ENCODE measurements around the gene OBP2B. TPM values are rescaled to one million over a fixed set of nuclear protein-coding genes. Genes with fewer than 3 reads are reported as not detected.

The OBP2B gene
- total RNA-seq, 1 experiment from 2014 or later: not detected

- no peaks in the 10 kb centered on the region for H3K9me3 ChIP-seq (ENCODE audit: low read length)
- no peak overlapping the region for H3K4me3 ChIP-seq (ENCODE audit: low read length)
- no peaks in the 10 kb centered on the region for H3K9me2 ChIP-seq (replicated peaks; ENCODE audit: insufficient read depth, low read length)
- no peak overlapping the region for H3K9ac ChIP-seq (ENCODE audit: low read length)
- H3K27me3 ChIP-seq (ENCODE audit: low read length): no peaks in the 10 kb centered on the region
- no peak overlapping the region for H3K27ac ChIP-seq (ENCODE audit: low read length)
- no peaks in the 10 kb centered on the region for H3K36me3 ChIP-seq (ENCODE audit: insufficient read depth, low read length)
- H3K79me2 ChIP-seq (ENCODE audit: low read length): no peaks in the 10 kb centered on the region
- H4K20me1 ChIP-seq (ENCODE audit: insufficient read depth, low read depth, low read length): no peaks in the 10 kb centered on the region
- peaks cover 42% of the 10 kb centered on the region for H3K4me1 ChIP-seq (ENCODE audit: low read length)
- H3K4me2 ChIP-seq (ENCODE audit: low read depth, low read length, poor library complexity, severe bottlenecking): no peak overlapping the region
- H2AFZ ChIP-seq (ENCODE audit: low read length): no peak overlapping the region
- no peak for DNase-seq
Measured at GRCh38 chr9:133169102-133169501, 39.9 kb downstream of the OBP2B start.

- no peaks in the 10 kb centered on the region for H3K36me3 ChIP-seq (ENCODE audit: insufficient read depth, low read length)
- no peaks in the 10 kb centered on the region for H3K27me3 ChIP-seq (ENCODE audit: low read length)
- H3K9ac ChIP-seq (ENCODE audit: low read length): no peak overlapping the region
- H3K9me2 ChIP-seq (replicated peaks; ENCODE audit: insufficient read depth, low read length): no peaks in the 10 kb centered on the region
- no peak overlapping the region for H3K4me3 ChIP-seq (ENCODE audit: low read length)
- H3K9me3 ChIP-seq (ENCODE audit: low read length): no peaks in the 10 kb centered on the region
- no peak overlapping the region for H3K4me2 ChIP-seq (ENCODE audit: low read depth, low read length, poor library complexity, severe bottlenecking)
- DNase-seq: no peak
- H4K20me1 ChIP-seq (ENCODE audit: insufficient read depth, low read depth, low read length): no peaks in the 10 kb centered on the region
- H2AFZ ChIP-seq (ENCODE audit: low read length): no peak overlapping the region
- H3K4me1 ChIP-seq (ENCODE audit: low read length): peaks cover 47% of the 10 kb centered on the region
- no peak overlapping the region for H3K27ac ChIP-seq (ENCODE audit: low read length)
- no peaks in the 10 kb centered on the region for H3K79me2 ChIP-seq (ENCODE audit: low read length)
Measured at GRCh38 chr9:133168432-133168831, 40.6 kb downstream of the OBP2B start.

- no peak overlapping the region for H3K4me2 ChIP-seq (ENCODE audit: low read depth, low read length, poor library complexity, severe bottlenecking)
- DNase-seq: no peak
- no peak overlapping the region for H3K9ac ChIP-seq (ENCODE audit: low read length)
- no peaks in the 10 kb centered on the region for H4K20me1 ChIP-seq (ENCODE audit: insufficient read depth, low read depth, low read length)
- H2AFZ ChIP-seq (ENCODE audit: low read length): no peak overlapping the region
- no peaks in the 10 kb centered on the region for H3K79me2 ChIP-seq (ENCODE audit: low read length)
- no peak overlapping the region for H3K4me3 ChIP-seq (ENCODE audit: low read length)
- no peaks in the 10 kb centered on the region for H3K36me3 ChIP-seq (ENCODE audit: insufficient read depth, low read length)
- H3K27ac ChIP-seq (ENCODE audit: low read length): no peak overlapping the region
- peaks cover 44% of the 10 kb centered on the region for H3K4me1 ChIP-seq (ENCODE audit: low read length)
- no peaks in the 10 kb centered on the region for H3K9me2 ChIP-seq (replicated peaks; ENCODE audit: insufficient read depth, low read length)
- no peaks in the 10 kb centered on the region for H3K9me3 ChIP-seq (ENCODE audit: low read length)
- no peaks in the 10 kb centered on the region for H3K27me3 ChIP-seq (ENCODE audit: low read length)
Measured at GRCh38 chr9:133167769-133168168, 41.3 kb downstream of the OBP2B start.

DNA sequence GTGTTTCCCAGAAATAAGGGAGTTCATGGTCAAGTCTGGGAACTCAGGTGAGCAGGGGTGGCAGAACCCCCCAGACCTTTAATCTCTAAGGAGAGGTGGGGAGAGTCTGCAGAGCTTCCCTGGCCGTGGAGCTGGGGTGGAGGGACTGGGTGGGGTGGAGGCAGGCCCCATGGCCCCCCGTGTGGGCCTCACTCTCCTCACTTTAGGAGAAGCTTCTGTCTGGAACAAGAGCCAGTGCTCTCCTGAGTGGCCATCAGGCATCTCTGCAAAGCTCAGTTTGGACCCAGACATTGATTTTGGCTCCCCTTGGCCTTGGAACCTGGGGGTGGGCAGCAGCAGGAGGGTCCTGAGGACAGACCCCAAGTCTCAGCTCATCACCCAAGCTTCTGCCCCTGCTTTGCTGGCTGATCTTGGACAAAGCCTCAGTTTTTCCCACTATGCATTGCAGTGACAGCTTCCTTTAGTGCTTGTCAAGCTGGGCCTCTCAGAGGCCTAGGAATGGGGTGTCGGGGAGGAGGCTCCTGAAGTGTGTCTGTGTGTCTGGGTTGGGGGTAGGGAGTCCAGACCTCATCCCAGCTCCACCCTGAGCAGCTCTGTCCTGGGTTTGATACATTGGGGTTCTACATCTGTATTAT lies 41.8 kb downstream of the OBP2B start:
- no peak for DNase-seq
- Histone ChIP-seq H3K4me1 (ENCODE audit: low read length) (peaks cover 39% of the 10 kb centered on the region), H3K9me2 (replicated peaks; ENCODE audit: insufficient read depth, low read length) (no peaks in the 10 kb centered on the region), H3K36me3 (ENCODE audit: insufficient read depth, low read length) (no peaks in the 10 kb centered on the region), H2AFZ (ENCODE audit: low read length) (no peak overlapping the region), H3K79me2 (ENCODE audit: low read length) (no peaks in the 10 kb centered on the region), H3K4me3 (ENCODE audit: low read length) (no peak overlapping the region), H4K20me1 (ENCODE audit: insufficient read depth, low read depth, low read length) (no peaks in the 10 kb centered on the region), H3K9me3 (ENCODE audit: low read length) (no peaks in the 10 kb centered on the region), H3K27ac (ENCODE audit: low read length) (no peak overlapping the region), H3K9ac (ENCODE audit: low read length) (no peak overlapping the region), H3K4me2 (ENCODE audit: low read depth, low read length, poor library complexity, severe bottlenecking) (no peak overlapping the region), H3K27me3 (ENCODE audit: low read length) (no peaks in the 10 kb centered on the region)

DNA sequence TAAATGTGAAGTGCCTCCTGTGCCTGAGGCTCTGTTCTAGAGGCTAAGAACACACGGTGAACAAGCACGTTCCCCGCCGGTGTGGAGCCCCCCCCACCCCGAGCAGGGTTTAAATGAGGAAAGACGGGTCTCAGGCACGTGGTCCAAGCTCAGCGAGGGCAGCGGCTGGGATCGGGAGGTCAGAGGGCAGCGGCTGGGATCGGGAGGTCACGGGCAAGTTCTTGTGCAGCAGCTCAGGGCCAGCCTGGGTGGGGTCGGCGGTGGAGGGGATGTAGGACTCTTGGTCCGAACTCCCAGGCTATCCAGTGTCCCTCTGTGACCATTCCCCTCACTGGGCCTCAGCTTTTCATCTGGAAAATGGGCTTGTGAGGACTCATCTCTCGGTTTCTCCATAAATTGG lies 42.7 kb downstream of the OBP2B start:
- H2AFZ ChIP-seq (ENCODE audit: low read length): no peak overlapping the region
- no peaks in the 10 kb centered on the region for H3K36me3 ChIP-seq (ENCODE audit: insufficient read depth, low read length)
- no peaks in the 10 kb centered on the region for H3K9me3 ChIP-seq (ENCODE audit: low read length)
- H3K9me2 ChIP-seq (replicated peaks; ENCODE audit: insufficient read depth, low read length): no peaks in the 10 kb centered on the region
- no peak overlapping the region for H3K4me3 ChIP-seq (ENCODE audit: low read length)
- no peaks in the 10 kb centered on the region for H3K27me3 ChIP-seq (ENCODE audit: low read length)
- no peaks in the 10 kb centered on the region for H4K20me1 ChIP-seq (ENCODE audit: insufficient read depth, low read depth, low read length)
- no peak overlapping the region for H3K4me2 ChIP-seq (ENCODE audit: low read depth, low read length, poor library complexity, severe bottlenecking)
- no peak overlapping the region for H3K27ac ChIP-seq (ENCODE audit: low read length)
- peaks cover 32% of the 10 kb centered on the region for H3K4me1 ChIP-seq (ENCODE audit: low read length)
- DNase-seq: no peak
- H3K9ac ChIP-seq (ENCODE audit: low read length): no peak overlapping the region
- H3K79me2 ChIP-seq (ENCODE audit: low read length): no peaks in the 10 kb centered on the region

GRCh38 chr9:133165452-133165730 lies 43.7 kb downstream of the OBP2B start:
- Histone ChIP-seq H3K4me1 (ENCODE audit: low read length) (peaks cover 27% of the 10 kb centered on the region), H3K27ac (ENCODE audit: low read length) (no peak overlapping the region), H3K9me2 (replicated peaks; ENCODE audit: insufficient read depth, low read length) (no peaks in the 10 kb centered on the region), H4K20me1 (ENCODE audit: insufficient read depth, low read depth, low read length) (no peaks in the 10 kb centered on the region), H3K9me3 (ENCODE audit: low read length) (no peaks in the 10 kb centered on the region), H3K79me2 (ENCODE audit: low read length) (no peaks in the 10 kb centered on the region), H3K36me3 (ENCODE audit: insufficient read depth, low read length) (no peaks in the 10 kb centered on the region), H3K4me2 (ENCODE audit: low read depth, low read length, poor library complexity, severe bottlenecking) (no peak overlapping the region), H3K4me3 (ENCODE audit: low read length) (no peak overlapping the region), H2AFZ (ENCODE audit: low read length) (no peak overlapping the region), H3K9ac (ENCODE audit: low read length) (no peak overlapping the region), H3K27me3 (ENCODE audit: low read length) (no peaks in the 10 kb centered on the region)
- DNase-seq: no peak

GRCh38 chr9:133164191-133164590 lies 44.9 kb downstream of the OBP2B start:
- DNase-seq: no peak
- Histone ChIP-seq H2AFZ (ENCODE audit: low read length) (peak overlapping the region; percentile 61; the same call in 1 of the 2 replicates), H3K4me2 (ENCODE audit: low read depth, low read length, poor library complexity, severe bottlenecking) (peak overlapping the region; percentile 81), H3K9ac (ENCODE audit: low read length) (peak overlapping the region; percentile 65), H3K36me3 (ENCODE audit: insufficient read depth, low read length) (no peaks in the 10 kb centered on the region), H3K79me2 (ENCODE audit: low read length) (no peaks in the 10 kb centered on the region), H3K4me3 (ENCODE audit: low read length) (peak overlapping the region; percentile 63), H3K9me2 (replicated peaks; ENCODE audit: insufficient read depth, low read length) (no peaks in the 10 kb centered on the region), H3K4me1 (ENCODE audit: low read length) (peaks cover 25% of the 10 kb centered on the region), H3K9me3 (ENCODE audit: low read length) (no peaks in the 10 kb centered on the region), H3K27ac (ENCODE audit: low read length) (no peak overlapping the region), H4K20me1 (ENCODE audit: insufficient read depth, low read depth, low read length) (no peaks in the 10 kb centered on the region), H3K27me3 (ENCODE audit: low read length) (no peaks in the 10 kb centered on the region)

- Histone ChIP-seq H2AFZ (ENCODE audit: low read length) (peak within 1 kb of the TSS; percentile 61; the same call in 1 of the 2 replicates), H3K79me2 (ENCODE audit: low read length) (no peaks in the 10 kb centered on the region), H3K4me1 (ENCODE audit: low read length) (peaks cover 25% of the 10 kb centered on the region), H3K27ac (ENCODE audit: low read length) (no peak within 1 kb of the TSS), H4K20me1 (ENCODE audit: insufficient read depth, low read depth, low read length) (no peaks in the 10 kb centered on the region), H3K27me3 (ENCODE audit: low read length) (no peaks in the 10 kb centered on the region), H3K9me3 (ENCODE audit: low read length) (no peaks in the 10 kb centered on the region), H3K36me3 (ENCODE audit: insufficient read depth, low read length) (no peaks in the 10 kb centered on the region), H3K4me2 (ENCODE audit: low read depth, low read length, poor library complexity, severe bottlenecking) (peak within 1 kb of the TSS; percentile 81), H3K4me3 (ENCODE audit: low read length) (peak within 1 kb of the TSS; percentile 63), H3K9ac (ENCODE audit: low read length) (peak within 1 kb of the TSS; percentile 65), H3K9me2 (replicated peaks; ENCODE audit: insufficient read depth, low read length) (no peaks in the 10 kb centered on the region)
- peak; percentile 78 for DNase-seq
Measured at GRCh38 chr9:133163504-133164172, 45.4 kb downstream of the OBP2B start, which contains the start of gene GBGT1. GBGT1 (minus strand) TSS chr9:133163914; CDS start chr9:133162412, 1,502 bp downstream.

Data from Karpas-422 (cell line).